Measurements from ENCODE around the gene DCX.

The DCX gene

GRCh38 chrX:111302284-111302683 is 109.7 kb downstream of the DCX start:
- DNase-seq = no peak

DNA sequence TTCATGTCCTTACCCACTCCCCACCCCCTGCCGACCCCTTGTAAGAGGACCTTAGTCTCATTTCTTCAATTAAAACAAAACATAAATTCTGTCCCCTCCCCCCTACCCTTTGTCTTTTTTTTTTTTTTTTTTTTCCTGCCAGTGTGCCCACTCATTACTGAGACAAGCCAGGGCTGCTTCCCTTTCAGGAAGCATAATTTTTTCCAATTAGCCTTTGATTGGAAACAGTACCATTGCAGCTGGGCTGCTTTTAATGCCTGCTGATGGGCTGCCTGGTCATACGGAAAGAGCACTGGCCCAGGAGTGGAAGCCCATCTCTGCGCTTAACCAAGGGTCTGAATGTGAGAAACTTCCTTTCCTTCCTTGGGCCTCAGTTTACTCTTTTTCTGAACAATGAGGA is 123.2 kb downstream of the DCX start:
- no peak for DNase-seq

DNA sequence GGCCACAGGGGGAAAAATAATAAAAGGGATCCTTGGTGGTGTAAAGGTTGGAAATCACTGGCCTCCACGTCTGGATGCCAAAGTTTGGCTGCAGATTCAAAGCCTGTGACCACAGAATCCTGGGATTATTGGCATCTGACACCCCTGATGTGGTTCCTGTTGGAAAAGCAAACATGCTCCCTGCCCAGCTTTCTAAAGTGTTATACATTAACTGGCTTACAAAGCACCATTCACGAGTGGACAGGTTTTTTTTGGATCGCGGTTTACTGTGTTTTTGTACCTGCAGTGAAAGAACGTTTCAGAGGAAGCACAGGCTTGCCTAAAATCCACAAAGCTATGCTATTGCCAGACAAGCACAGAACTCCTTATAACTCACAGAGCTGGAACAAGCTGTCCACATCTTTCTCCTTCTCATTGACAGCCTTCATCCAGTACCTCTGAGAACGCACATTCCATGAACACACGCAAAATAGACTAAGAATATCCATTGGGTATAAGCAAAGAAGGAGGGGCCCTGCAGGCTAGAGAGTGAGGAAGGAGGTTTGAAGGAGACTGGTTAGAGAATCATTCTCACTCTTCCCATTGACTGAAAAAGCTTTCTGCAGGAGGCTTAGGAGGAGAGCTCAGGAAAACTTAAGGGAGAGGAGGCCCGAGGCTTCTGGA is 127.2 kb downstream of the DCX start:
- DNase-seq = no peak

- no peak for DNase-seq
These were observed 128.5 kb downstream of the DCX start for GRCh38 chrX:111283446-111283845.

GRCh38 chrX:111282991-111283390 is 129.0 kb downstream of the DCX start:
- DNase-seq = no peak

GRCh38 chrX:111282139-111282538 is 129.9 kb downstream of the DCX start:
- no peak for DNase-seq

GRCh38 chrX:111270339-111270738 is 141.7 kb downstream of the DCX start, which contains the start of gene CAPN6:
Gene CAPN6 (minus strand): TSS chrX:111270483. CDS start chrX:111263936, 6,547 bp downstream.
- no peak for DNase-seq

DNA sequence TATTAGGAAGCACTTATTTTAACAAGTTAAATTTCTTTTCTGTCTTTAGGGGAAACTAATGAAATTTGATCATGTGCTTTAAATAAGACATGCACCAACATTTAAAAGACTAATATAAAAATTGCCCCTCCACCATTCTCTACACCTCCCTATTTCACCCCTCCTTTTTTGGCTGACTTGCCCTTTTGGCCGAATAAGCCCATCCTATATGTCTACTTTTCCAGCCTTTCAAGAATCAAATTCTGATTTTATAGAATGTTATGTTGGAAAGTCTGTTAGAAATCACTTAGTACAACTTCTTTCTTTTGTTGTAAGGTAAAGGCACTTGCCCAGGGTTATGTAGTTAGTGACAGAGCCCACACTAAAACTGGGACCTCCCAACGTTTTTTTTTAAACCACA is 143.5 kb downstream of the DCX start:
- no peak for DNase-seq

DNA sequence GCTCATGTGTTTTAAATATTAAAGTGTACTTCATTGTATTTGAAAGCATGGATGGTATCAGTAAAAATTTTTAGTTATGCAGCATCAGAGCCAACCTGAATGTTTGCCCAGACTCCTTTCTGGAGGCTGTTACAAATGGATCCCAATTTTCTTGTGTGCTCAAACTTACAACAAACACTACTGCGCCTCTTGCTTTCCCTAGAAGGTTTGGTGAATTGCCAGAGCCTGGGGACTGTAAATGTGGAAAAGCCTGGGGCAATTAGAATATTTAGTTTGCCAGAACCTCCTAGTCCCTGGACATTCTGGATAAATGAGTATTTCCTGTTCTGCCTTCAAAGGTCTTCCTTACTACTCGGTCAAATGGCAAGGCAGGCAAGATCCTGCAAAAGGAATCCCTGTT is 146.5 kb downstream of the DCX start:
- DNase-seq = no peak

GRCh38 chrX:111264385-111264784 is 147.6 kb downstream of the DCX start:
- DNase-seq = no peak

DNA sequence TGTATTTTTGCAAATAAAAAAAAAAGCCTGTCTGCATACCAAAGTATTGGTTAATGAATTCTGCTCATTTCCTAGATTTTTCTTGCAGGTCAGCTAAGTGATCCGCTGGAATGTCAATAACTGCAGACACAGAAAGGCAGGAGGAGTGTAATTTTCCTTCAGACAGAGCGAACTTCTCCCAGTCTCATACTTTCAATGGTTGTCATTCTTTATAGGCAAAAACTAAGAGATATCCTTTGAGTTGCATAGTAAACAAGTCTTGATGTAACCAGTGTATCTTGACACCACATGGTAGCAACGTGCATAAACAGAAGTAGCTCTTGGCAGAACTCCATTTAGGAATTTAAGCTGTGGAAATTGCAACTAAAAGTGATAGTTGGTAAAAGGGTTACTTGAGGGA is 149.9 kb downstream of the DCX start:
- DNase-seq = no peak

DNA sequence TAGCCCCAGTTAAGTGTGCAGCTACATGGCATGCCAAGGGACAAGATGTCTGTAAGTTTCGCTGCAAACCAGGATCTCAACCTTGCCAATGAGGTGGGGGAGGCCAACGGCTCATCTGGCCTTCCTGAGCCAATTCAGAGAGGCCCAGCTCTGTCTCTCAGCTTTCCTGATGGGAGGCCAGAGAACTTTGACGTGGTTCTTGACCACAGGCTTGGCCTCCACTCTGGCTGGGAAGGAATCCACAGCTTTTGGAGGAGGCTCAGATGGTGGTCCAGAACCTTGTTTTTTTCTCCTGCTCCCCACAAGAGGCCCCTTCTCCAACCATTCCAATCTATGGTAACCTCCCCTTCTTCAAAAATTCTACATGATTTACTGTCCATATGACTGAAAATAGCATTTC is 151.5 kb downstream of the DCX start:
- no peak for DNase-seq

DNA sequence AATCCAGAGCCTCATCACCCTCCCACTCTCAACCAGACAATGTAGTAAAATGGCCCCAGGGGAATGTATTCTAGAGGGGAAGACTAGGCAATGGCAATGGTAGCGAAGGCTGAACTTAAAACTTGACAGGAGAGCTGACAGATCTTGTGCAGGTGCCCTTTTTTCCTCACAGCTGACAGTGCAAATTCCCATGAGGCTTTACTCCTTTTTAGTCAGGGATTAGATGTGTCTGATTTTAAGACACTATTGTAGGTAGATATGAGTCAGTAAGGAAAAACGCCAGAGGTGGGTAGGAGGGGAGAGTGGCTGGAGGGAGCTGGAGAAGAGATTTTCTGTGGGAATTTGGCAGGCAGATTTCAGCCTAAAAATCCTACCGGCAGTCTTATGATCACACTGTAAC is 152.4 kb downstream of the DCX start:
- no peak for DNase-seq

DNA sequence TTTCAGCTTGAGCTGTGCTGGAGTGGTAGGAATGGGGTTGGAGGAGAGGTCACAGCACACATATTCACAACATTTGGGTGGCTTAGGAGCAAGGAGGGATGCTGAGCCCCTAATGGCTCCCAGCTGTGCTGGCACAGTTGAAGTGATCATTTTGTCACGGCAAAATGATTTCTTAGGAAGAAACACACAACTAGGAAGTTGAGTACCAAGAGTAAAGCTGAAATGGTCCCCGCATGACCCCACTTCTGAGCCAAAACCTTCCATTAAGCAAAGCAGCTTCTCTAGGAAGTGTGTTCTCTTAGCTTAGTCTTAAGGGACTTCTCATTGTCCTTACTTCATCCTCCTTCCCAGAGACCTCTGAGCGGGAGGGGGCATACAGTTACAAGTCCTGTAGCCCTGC is 154.3 kb downstream of the DCX start:
- DNase-seq = no peak

DNA sequence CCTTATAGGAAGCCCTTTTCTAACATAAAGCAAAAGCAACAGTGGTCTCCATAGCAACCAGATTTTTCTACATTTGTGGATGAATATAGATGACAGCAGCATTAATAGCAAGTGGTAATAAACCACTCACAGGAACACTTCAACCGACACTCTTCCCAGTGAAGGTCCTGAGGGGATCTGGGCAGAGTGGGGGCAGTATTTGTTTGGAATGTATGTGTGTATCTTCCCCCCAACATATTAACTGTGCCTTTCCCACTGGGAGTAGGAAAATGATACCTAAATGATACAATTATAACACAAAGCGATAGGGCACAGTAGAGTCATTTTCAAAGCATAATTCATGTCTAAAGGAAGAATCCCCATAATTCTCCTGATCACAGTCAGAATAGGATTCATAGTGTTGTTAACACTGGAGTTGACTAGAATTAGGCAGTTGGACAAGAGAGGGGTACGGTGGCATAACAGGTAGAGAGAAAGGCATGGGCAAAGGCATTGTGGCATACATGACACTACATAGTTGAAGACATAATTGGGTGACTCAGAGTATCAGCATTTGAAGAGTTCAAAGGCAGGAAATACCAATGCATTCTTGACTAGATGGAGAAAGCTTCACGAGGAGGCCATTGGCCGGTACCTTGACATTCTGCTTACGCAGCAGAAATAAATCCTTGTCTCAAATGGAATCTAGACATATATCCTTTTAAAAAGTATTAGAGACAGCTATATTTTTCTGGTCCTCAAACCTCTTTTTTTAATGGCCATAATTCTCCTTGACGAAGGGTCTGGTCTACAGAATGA is 156.9 kb downstream of the DCX start:
- no peak for DNase-seq

DNA sequence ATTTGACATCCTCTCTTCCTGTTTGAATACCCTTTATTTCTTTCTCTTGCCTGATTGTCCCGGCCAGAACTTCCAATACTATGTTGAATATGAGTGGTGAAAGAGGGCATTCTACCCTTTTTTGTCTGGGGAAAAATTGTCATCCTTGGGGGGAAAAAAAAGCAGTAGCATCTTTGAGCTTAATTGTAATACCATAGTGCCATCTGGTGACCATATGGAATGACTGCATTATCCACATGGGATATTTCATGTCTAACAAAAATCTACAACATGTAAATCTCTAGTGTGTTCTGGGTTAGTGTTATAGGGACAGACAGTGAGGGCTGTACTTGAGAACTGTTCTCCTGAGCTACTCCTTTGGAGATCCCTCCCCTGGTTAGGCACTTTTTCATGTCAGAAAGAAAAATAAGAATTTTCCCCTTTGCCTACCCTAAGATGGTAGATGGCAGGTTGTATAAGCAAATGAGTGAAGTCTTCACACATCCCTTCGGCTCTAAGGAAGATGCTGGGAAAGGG is 167.7 kb downstream of the DCX start:
- DNase-seq = peak; percentile 2
